Stimulated activated CD4-positive, alpha-beta T cell treated with anti-CD3 and anti-CD28 coated beads, Interleukin-1b, Interleukin-23, amount 100 ng/mL, for 4 hours (primary cell): ENCODE results near the gene YPEL2.

Experiments used
- DNase-seq, 2 donors: peaks; one replicate each; pipeline ENCODE4 v3.0.0-alpha.2; 2020; ENCODE audit warnings: low read depth in 2 of 2

YPEL2 gene

DNA sequence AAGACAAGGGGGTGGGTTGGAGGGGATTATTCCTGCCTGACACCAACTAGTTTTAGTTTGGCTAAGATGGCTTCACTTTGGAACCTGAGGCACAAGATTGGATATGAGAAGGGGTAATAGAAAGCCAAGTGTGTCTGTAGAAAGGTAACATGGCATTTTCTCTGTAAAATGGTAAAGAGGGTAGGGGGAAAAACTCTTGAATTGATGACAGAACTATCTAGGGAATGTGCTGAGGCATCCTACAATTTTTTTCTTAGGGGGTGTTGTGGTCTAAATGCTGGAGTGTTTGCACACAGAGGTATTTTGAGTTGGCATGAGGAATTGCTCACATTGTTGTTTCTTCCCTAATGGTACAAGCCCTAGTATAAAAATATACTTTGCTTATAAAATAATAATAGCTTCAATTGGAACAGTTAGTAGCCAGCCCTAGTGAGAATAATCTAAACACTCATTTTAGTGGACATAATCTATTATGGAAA, 25.8 kb downstream of the YPEL2 start:
- DNase-seq, result no peak

DNA sequence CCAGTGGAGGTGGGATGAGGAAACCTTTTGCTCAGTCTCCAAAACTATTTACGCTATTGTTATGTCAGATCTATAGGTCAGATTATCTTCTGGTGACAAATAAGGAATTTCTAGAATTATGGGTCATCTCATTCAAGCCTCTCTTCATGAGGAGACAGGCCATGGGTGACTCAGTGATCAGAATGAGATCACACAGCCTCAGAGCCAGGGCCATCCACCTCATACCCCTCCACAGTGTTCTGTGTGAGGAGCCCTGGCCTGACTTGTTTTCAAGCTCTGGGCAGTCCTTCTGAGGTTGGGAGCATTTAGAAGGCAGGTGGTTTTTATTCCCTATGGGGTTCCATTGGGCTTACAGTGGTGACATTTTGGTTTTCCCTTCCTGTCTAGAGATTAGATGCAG, 26.5 kb downstream of the YPEL2 start:
- DNase-seq, result no peak

DNA sequence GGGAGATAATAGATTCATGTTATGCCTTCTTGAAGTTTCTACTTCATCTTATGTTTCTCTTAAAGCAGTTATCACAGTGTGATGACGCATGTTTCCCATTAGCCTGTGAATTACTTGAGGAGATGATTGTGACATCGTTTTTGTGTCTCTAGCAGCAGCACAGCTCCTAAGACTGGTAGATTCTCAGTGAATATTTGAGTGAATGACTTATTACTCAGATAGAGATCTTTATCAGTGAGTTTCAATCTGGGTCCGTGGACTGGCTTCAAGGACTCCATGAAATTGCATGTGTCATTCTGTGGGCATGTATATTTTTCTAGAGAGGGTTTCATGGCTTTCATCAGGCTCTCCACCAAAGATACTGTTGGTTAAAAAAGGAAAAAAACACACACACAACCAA, 29.9 kb downstream of the YPEL2 start:
- no peak for DNase-seq

DNA sequence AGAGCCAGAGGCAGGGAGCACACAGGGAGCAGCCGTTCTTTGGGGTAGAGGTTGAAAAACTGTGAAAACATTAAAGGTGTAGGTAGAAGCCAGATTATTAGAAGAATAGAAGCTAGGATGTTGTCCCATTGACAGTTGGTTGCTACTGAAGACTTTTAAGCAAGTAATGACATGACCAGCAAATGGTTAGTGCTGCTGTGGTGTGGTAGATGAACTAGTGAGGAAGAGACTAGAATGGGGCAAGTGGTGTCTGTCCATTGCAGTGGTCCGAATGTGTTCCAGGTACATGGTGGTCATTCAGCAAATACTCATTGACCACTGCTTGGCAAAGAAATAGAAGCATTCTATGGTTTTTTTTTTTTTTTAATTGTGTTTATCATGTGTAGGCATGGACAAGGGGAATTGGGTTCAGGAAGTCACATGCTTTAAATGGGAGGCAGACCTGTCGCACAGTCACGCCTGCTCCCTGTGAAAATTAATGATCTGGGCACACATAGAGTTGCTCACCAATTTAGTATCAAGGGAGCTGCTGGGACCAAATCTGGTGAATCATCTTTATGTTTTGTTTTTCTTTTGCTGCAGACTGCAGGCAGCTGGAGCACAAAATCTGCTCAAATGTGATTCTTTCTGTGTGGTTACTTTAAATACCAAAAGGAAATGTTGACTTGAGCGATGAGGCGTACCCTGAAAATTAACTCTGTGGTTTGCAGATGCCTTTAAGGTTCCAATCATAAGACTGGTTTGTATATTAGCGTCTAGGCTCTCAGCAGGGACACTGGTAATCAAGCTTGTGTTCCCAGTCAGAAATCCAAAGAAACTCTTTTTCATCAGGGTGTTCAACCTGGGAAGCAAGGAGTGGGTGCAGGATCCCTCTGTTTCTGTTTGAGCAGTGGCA, 30.7 kb downstream of the YPEL2 start:
- DNase-seq, result no peak

DNA sequence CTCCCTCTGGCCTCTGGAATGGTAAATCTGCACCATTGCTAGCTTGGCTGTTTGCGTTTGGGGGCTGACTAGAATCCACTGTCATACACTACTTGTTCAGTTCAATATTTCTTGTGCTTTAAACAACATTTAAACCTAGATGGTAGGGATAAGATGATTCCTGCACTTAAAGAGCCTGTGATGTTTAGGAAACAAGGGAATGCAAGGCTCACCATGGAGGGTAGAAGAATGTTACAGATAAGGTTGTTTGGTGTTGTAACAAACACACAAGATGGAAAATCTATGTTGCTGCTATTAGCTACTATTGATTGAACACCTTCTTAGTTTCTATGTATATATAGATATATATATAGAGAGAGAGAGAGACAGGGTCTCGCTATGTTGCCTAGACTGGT, 31.4 kb downstream of the YPEL2 start:
- DNase-seq, result no peak

DNA sequence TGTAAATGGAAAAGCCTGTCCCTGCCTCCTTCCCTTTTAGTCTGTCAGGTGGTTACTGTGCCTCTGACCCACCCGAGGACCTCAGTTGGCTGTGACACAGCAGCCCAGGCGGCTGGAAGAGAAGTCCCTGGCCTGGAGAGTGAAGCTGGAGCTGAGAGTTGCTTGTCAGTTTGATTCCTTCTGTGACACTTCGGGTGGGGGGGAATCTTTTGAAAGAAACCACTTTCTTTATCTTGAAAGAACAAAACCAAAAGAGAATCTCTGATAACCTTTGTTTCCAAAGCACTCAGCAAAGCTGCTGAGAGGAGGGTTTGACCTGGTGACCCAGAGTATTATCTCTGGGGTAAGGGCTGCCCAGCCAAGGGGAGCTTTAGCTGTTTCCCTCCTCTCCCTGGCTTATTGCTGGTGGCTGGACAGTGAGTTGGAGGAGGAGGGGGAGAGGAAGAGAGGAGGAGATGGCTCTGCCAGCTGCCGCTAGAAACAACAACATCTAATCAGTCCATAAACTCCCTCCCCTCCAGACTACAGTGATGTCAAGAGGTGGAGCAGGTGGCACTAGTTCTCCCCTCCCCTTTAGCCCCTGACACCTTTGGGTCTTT, 34.0 kb downstream of the YPEL2 start:
- DNase-seq, result no peak

DNA sequence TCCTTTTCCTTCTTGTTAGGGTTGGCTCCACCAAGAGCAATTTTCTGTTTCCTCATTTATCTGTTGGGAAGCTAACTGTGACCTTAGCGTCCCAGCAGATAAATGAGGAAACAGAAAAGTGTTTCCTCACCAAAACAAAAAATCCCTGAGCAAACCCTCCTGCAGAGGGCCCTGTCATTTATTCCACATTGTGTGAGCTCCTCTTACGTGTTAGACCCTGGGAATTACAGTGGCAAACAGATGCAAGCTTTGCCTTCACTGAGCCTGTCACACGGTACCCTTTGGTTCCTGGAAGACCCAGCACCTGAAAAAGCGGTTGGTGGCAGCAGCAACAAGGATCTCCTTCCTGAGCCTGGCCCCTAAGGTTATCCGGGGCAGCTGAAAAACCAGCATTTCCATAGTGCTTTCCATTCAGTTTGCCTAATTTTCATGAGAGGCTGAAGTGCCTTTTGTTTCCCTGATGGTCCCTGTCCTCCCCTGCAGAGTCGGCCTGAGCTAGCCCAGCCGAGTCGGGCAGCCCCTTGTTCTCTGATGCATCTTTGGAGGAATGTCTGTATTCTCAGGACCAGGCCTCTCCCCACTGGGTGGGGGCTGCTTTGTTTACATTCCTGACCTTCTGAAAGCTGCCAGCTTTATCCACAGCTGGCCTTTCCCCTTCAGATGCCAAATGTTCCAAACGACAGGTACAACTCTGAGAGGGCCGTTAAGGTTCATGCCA, 34.7 kb downstream of the YPEL2 start:
- no peak for DNase-seq

DNA sequence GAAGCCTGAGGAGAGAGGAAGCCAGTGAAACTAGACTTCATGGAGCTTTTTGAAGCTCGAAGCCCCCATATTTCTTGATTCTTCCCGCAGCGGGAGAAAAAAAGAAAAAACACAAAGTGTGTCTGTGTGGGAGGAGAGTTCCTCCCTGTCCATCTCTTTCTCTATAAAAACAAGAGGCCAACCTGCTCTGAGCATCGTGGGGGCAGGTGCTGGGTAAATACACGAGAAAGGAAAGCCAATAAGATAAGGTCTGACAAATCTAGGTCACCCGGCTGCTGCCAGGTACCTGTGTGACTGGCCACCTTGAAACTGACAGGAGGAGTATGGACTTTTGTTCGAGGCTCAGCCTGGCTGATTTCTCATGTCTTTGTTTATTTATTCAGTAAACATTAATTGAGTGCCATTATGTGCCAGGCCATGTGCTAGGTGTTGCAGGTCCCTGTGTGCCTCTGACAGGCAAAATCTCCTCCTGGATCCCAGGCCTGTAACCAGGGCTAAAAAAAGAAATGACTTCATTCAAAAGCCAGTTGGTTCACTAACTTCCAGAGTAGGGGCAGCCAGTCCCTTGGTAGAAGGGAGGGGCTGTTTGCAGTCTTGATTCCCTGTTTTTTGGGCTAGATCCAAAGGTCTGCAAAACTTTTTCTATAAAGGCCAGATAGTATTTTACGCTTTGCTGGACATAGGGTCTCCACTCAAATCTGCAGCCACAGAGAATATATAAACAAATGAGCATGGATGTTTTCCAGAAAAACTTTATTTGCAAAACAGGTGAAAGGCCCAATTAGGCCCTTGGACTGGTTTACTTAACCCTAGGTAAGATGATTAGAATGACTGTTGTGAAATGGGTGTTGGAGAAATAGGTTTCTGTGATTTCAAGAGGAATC, 35.6 kb downstream of the YPEL2 start:
- no peak for DNase-seq

DNA sequence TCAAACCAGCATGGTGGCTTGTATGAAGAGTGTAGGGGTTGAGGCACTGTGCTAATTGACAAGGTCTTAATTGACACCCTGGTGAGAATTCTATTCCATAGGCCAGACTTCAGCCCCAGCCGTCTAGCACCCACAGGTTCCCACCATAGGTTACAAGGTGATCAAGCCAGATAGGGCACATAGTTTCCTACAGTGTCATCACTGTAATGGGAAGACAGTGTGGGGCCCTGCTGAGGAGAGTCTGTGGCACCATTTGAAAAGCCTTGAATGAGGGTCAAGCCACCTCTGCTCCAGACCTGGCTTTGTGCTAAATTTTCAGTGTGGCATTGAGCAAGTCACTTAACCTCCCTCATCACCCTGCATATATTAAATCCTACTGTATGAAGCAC, 36.2 kb downstream of the YPEL2 start:
- no peak for DNase-seq

DNA sequence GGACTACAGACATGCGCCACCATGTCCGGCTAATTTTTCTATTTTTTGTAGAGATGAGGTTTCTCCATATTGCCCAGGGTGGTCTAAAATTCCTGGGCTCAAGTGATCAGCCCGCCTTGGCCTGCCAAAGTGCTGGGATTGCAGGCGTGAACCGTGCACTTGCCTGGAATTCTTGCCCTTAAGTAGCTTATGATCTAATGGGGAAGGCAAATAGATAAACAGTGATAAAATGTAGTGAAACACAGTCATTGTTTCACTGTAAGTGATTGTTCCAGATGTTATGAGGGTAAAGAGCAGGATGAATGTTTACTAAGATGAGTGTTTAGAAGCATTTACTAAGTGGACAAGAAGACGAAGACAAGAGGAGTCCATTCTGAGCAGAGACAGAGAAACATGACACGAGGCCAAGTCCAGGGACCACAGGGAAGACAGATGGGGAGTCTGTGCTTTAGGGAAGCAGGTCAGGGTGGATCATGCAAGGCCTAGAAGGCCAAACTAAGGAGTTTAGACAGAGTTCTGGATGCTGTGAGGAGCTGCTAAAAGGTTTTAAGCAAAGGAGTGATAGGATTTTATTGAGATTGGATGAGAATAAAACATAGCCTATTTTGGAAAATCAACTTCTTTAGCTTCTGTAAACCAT, 36.9 kb downstream of the YPEL2 start:
- DNase-seq, result no peak

DNA sequence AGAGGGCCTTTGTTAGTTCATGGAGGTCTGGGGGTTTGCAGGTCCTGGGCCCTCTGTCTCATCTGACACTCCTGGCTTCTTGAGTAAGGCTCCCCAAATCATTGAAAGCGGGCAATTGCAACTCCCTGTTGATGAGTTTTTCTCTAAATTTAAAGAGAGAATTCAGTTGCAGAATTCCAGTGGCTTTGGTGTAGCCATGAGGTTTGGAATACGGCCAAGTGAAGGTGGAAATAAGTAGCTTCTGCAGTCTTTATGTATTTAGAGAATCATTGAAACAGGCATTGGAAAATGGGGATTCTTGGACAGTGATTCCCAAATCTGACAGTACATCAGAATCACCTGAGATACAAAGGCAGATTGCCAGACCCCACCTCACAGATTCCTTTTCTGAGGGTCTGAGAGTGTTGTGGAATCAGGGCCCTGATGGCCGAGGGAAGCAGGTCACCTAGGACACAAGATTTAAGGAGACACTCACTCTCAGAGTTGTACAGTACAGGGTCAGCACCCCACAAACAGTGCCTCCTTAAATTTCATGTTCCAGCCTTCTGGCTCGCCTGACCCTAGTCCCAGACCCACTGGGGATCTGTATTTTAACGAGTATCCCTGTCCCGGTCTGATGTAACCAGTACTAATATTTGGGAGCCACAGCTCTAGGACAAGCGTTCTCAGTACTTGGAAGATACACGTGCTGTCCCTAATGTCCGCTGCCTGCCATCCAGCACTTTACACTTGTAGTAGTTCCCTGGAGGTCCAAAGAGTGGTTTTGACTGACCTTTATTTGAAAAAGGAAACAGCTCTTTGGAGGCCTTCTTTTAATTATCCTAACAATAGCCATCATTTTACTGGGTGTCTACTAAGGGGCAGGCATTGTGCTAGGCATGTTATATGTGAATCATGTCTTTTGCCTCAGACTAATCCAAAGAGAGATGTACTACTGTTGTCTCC, 37.8 kb downstream of the YPEL2 start:
- DNase-seq, result no peak

DNA sequence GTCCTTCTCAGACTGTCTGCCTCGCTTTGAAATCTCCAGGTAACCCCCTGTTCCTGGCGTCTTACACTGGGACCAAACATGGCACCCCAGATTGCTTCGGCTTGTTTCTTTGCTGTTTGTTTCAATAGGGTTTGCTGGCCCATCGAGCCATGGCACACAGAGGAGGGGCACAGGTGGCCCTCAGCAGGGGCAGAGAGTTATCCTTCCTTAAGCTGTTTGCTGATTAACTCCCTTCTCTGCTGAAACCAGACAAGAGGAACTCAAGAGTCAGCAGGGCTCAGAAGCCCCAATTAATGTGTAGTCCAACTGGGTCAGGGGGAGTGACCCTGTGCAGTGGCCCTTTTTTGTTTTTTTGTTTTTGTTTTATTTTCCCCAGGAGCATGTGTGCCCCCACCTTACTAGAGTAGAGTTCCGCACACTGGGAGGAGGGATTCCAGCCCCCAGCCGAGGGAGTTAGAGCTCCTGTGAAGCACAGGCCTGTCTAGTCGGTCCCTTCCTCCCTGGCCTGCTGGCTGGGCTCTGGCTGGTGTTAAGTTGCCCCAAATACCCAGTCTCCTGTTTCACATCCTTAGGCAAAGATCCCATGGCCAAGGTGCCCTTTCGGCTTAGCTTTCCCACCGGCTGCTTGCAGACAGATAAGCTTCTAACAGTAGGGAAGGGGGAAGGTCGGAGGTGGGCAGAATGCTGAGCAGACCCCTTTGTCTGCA, 39.3 kb downstream of the YPEL2 start:
- no peak for DNase-seq

DNA sequence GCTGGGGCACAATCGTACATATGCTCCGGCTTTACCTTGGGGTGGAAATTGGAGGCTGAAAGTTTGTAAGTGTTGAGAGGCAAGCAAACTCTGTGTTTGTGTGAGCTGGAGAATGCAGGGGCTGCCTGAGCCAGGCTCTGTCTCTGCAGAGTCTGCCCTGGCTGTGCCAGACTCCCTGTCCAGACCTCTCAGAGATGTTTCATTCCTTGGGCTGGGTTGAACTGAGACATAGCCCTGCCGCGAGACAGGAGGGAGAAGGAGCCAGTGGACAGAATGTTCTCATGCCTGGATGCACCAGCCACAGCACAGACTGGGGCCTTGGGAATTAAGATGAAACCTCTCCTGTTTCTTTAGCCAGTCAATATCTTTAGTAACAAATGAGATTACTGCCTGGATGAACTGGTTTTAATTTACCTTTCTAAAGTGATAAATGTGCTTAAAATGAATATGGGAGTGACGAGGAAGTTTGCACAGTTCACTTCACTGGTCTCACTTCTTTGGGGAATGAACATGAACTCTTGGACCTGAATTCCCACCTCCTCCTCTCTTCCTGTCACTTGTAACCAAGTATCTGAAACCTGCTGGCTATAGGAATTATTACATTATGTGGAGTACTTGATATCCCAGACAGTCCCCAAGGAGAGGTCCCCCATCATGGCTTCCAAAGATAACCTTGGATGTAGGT, 40.1 kb downstream of the YPEL2 start:
- DNase-seq, result no peak

DNA sequence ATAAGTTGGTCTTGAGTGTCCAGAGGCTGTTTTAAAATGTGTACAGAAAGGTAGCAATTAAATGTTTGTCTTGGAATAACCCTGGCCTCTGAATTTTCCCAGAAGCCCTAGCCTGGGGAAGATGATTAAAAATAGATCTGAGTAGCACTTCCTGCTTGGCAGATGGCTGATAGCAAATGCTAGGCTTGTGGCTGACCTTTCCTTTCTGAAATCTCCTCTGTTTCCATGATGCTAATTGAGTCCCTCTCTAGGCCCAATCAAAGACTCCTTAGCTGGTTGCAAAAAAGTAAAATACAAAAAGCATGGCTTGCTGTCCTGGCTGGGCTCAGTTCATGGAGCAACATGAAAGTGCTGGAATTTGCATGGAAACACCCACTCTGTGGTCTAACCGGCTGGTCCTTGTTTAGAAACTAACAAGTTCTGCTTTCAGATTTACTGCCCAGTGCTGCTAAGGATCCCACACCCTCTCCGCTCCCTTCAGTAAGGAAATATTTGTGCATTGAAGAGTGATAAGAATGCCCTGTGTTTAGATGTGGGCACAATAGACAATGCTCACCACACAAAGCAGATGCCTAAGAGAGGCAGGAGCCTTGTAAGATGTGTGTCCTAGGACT, 40.8 kb downstream of the YPEL2 start:
- DNase-seq, result no peak

DNA sequence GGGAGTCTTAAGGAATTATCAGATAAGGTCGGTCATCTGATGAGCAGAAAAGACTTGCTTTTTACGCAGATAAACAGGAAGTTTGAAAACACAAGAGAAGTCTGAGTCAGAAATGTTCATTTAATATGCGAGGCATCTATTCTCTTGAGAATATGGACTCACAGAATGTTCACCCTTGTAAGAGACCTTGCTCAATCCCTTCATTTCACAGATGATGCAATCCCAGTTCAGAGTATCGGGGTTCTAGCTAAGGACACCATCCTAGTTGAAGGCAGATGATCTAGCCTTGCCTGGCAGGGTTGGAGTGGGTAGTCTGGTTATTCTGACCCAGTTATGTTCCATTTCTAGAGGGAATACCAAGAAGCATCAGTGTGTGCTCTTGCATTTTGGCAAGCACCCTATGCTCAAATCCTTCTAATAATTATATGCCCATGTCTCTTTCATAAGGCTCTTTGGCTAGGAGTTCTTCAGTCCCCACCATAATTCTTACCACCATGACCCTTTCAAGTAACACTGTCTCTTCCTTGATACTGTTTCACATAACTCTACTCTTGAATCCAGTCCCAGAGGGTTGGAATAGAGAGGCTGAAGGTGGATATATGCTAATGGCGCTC, 42.5 kb downstream of the YPEL2 start:
- DNase-seq, result no peak

DNA sequence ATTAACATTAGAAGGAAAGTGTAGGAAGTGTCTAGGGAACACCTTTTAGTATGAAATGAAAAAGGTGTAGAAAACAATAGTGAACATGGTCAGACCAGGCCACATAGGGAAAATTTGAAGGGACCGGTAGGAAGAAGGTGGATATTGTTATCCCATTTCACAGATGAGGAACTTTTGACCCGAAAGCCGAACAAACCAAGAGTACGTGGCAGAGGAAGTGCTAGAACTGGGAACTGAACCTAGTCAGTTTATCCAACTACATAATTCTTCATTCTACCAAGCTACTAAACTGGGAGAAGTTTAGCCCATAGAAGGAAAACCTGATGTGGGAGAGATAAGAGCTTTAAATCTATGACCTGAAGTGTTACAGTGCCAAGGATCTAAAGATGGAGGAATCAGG, 43.2 kb downstream of the YPEL2 start:
- no peak for DNase-seq

DNA sequence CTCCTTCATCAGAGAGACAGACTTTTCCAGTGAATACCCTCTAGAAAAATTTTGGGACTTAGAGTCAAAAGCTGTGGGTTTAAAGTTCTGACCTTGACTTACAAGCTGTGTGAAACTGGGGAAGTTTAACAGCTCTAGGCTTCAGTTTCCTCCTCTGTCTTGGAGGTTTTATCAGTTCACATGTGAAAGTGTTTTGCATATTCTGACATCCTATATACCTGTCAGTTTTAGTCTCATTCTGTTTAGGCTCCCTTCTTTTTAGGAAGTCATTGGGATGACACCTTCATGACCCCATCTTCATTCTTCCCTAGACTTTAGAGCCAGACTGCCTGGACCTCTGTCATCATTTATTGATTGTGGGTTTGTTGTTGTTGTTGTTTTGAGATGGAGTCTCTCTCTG, 44.4 kb downstream of the YPEL2 start:
- no peak for DNase-seq

DNA sequence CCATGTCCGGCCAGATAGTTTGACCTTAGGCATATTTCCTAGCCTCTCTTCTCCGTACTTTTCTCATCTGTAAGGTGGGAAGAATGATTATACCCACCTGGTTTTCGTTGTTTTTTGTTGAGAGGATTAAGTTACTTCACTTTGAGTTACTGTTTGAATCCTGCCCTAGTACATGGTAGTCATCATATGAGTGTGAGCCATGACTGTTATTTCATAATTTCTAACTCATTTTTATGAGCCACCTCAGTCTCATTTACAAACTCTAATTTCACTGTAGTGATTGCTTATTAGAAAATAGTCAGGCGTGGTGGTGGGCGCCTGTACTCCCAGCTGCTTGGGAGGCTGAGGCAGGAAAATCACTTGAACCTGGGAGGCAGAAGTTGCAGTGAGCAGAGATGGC, 45.1 kb downstream of the YPEL2 start:
- DNase-seq, result no peak
